Activated CD4-positive, alpha-beta T cell treated with anti-CD3 and anti-CD28 coated beads for 4 hours (primary cell): ENCODE data around the gene RPN2.
"Not testable (repeated sequence)": the region's sequence is repeated elsewhere in the genome, so short reads cannot be mapped to it uniquely, and the experiment has no call there.

Experiments
- DNase-seq, 2 donors: peaks; one replicate each; pipeline ENCODE4 v3.0.0-alpha.2; 2020

RPN2 gene

DNA sequence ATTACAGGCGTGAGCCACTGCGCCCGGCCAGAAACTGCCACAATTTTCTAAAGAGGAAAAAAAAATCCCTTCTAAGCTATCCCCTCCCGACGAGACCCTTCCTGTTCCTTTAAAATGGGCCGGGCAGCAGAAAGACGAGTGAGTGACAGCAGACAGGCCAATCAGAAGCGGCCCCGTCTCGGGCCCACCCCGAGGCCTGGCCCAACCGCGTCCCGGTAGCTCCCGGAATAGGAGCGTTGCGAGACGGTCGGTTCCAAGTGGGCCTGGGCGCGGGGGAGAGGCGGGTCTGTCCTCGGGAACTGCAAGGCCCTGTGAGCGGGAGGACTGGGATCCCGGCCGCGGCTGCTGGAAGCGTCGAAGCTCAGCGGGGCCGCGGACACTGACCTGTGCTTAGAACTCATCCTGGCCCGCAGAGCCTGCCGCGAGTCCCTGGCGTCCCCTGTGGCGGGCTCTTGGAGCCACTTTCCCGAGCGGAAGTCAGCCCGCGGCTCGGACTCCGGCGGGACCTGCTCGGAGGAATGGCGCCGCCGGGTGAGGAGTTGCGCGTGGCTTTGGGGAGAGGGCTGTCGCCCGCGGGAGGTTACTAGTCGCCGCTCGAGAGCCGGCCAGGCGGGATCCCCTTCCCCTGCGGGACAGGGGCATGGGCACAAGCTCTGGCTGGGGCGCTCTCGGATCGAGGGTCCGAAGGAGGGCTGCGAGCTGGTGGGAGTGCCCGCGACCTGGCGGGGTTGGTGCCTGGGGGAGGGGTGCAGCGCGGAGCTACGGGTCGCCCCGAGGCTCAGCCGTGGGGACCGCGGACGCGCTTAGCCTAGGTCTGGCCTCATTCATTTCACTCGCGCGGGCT, at the start of gene RPN2, which contains the start of gene MROH8:
RPN2 (plus strand) TSS at position 492 of the 844 bp plus-strand sequence; CDS start at position 519, 27 bp downstream.
MROH8 (minus strand) TSS at position 710 of the 844 bp plus-strand sequence.
- peak; percentile 91 to 92 for DNase-seq

DNA sequence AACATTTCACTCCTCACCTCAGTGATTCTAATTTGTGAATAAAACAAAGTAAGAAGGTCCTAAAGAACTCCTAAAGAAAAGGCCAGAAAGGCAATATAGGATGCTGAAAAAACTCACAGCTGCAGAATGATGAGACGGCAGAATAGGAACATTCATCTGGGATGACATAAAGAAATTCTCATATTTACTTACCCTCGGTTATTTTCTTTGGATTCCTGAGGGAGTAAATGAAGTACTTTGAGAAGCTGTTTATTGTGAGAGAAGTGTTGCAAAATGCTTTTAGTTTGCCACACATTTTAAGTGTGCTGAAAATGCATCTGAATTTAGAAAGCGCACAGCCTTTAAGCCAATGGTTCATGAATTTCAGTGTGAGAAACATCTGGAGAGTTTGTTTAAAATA, 47.6 kb upstream of the RPN2 start:
- DNase-seq: no peak

DNA sequence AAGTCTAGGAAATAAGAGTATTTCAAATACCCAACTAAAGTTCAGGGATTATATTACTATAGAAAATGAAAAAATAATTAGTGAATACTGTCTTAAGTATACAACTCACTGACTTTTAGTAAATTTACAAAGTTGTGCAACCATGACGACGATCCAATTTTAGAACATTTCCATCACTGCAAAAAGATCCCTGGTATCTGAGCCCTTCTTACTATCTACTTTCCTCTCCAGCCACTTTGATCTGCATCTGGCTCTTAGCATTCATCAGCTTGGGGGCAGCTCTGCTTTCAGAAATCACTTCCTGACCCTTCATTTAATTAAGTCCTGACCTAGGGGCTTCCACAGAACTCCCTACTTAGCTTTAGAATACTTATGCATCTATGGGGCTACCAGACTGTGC, 45.2 kb upstream of the RPN2 start:
- no peak for DNase-seq

DNA sequence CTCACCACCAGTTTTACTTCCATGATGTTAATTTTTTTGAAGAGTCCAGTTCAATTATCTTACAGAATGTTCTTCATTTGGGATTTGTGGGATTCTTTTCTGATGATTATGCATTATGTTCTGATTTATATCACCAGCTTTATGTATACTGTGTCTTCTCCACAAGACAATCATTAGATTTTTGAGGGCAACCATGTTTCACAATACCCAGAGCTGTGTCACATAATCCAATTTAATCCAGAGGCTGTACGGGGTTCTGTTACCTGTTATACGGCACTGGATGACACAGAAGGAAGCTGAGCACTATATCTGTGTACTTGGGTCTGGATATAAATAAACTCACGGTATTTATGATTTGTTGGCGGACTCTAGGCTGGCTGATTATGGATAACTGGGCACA, 41.6 kb upstream of the RPN2 start:
- DNase-seq: no peak

DNA sequence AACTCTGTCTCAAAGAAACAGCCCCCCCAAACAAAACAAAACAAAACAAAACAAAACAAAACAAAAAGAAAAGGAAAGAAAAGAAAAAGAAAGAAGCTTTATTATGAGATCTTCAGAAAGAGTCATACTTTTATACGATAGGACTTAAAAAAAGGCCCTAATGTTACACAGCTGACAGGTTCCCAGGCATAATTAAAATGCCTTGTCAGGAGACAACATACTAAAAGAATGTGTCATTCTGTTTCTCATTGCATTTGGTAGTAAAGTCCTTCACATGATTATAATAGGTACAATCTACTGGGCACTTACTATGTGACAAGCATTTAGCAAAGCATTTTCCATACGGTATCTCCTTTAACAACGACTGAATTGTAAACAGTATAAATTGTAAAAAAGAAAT, 36.4 kb upstream of the RPN2 start:
- no peak for DNase-seq

DNA sequence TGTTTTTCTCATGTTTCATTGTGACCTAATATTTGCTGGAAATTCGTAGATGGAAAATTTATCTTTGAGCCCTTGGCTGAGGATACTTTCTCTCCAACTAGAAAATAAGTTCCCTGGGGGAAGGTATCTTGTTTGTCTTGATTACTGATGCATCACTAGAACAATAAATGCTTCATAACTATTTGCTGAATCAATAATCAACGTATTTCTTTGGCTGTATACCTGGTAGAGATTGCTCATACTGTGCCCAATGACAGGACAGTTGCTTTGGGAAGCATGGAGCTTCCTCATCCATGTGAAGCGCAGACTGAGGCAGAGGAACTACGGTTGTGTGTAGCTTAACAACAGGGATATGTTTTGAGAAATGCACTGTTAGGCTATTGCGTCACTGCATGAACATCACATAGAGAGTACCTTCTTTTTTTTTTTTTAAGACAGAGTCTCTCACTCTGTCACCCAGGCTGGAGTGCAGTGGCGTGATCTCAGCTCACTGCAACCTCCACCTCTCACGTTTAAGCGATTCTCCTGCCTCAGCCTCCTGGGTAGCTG, 34.2 kb upstream of the RPN2 start:
- no peak for DNase-seq

DNA sequence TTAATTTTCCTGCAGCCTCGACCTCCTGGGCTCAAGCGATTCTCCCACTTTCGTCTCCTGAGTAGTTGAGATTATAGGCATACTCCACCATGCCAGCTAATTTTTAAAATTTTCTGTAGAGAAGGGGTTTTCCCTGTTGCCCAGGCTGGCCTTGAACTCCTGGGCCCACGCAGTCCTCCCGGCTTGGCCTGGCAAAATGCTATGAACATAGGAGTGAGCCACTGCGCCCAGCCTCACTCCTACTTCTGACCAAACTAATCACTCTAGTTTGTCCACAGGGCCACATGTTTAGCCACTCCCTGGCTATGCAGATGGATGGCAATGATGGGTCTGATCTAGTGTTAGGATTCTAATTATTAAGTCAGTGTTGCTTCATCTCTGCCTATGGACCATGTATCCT, 31.9 kb upstream of the RPN2 start:
- no peak for DNase-seq

DNA sequence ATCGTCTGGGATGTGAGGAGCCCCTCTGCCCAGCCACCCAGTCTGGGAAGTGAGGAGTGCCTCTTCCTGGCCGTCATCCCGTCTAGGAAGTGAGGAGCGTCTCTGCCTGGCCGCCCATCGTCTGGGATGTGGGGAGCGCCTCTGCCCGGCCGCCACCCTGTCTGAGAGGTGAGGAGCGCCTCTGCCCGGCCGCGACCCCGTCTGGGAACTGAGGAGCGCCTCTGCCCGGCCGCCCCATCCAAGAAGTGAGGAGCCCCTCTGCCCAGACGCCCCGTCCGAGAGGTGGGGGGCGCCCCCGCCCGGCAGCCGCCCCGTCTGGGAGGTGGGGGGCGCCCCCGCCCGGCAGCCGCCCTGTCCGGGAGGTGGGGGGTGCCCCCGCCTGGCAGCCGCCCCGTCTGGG, 28.3 kb upstream of the RPN2 start:
- DNase-seq: not testable (repeated sequence)

DNA sequence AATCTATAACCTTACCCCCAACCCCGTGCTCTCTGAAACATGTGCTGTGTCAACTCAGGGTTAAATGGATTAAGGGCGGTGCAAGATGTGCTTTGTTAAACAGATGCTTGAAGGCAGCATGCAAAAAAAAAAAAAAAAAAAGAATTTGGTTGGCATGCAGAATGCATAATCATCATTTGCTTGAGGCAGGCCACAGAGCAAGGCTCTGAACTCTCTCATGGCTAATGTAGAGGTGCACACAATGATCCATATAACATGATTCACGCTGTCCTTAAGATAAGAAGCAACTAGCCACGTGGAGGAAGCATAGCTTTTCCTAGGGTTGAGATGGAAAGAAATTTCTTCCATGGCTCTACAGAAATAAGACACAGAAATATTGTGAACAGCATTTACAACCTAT, 27.6 kb upstream of the RPN2 start:
- DNase-seq: no peak

DNA sequence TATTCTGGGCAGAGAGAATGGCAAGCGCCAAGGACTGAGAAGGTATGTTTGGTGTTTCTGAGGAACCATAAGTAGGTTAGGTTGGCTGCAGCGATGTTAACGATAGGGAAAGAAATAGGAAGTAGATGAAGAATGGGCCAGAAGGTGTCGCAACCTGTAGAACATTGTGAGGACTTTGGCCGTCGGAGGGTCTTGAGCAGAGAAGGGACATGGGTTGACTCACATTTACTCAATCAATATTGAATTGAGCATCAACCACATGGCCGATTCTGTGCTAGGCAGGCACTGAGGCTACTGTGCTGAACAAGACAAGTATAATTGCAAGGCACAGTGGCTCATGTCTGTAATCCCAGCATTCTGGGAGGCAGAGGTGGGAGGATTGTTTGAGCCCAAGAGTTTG, 26.8 kb upstream of the RPN2 start:
- no peak for DNase-seq

DNA sequence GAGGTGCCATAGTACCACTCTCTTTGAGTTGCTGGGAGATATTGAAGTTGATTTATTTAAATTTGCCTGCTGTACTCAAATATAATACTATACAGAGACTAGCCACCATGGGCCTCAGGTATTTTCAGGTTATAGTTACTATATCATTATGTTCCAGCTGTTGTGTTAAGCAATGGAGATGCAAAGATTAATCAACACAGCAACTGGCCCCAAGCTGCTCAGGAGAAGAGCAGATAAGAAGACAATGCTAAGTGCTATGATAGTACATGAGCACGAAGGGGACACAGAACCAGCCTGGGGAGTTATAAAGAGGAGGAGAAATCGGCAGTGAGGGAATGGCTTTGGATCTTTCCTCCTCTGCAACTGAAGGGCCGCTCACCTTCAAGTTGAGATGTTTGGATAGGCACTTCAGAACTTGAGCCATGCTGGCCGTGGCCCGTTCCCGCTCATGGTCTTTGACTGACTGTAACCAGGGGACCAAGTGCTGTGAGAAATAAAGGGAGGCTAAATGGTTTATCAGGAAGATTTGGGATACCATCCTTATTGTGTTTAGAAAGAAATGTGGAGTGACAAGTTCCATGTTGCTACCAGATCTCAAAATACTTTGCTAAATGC, 24.3 kb upstream of the RPN2 start:
- DNase-seq: no peak

DNA sequence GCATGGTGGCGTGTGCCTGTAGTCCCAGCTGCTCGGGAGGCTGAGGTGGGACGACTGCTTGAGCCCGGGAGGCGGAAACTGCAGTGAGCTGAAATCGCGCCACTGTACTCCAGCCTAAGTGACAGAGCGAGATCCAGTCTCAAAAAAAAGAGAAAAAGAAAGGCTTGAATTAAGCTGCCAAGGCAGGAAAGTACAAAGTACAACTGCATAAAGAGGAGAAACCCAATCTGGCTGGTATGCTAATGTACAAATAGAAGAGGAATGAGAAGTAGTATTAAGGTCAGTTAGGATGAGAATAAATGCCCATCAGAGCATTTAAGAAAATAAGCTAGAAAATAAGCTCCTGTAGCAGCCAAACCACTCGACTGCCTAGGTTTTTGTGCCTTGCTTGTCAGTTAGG, 23.1 kb upstream of the RPN2 start:
- DNase-seq: no peak

DNA sequence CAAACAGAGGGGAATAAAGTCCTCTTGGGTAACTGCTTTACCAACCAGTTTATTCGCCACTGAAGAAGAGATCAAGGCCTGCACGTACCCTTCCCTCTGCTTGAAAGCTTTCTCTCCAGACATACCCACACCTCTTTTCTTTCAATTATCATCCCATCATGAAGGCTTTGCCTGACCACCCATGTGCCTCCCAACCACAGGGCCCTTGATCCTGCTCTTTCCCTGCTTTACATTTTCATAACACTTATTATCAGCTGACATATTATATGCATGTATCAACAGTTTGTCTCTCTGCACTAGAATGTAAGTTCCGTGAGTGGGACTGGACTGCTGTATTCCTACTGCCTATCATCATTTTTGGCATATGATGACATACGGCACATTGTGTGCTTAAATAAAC, 20.9 kb upstream of the RPN2 start:
- DNase-seq: no peak

DNA sequence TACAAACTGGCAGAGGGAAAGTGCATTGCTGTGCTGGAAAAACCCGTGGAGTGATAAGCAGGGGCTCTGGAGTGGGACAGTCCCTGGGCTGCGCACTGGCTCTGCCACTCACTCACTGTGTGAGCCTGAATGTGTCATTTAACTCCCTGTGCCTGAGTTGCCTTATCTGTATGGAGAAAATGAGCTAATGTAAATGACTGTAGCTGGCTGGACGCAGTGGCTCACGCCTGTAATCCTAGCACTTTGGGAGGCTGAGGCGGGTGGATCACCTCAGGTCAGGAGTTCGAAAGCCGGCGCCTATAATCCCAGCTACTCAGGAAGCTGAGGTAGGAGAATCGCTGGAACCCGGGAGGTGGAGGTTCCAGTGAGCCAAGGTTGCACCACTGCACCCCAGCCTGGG, 18.4 kb upstream of the RPN2 start:
- DNase-seq: no peak

DNA sequence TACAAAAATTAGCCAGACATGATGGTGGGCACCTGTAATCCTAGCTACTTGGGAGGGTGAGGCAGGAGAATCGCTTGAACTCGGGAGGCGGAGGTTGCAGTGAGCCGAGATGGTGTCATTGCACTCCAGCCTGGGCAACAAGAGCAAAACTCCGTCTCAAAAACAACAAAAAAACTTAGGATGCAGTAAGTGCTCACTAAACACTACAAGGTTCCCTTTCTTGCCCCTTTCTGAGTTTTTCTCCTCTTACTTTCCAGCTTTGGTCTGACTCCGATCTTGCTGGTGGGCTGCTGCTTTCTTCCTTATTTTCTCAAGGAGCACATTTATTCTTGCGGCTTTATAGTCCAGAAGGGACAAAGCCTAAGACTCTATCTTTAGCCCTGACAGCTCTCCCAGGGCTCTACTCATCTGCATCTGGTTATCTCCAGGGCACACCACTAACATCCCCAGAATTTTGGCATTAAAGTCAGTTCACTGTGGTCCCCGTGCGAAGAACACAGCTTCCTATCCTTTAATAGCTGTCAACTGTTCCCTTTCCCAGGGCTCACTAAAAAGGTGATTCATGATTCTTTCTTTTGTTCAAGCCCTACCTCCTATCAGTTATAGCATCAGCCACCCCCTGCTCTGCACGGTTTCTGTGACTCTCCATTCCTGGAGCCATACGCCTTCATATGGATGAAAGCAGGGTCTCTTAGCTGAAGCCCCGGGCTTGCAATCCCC, 17.1 kb upstream of the RPN2 start:
- no peak for DNase-seq

DNA sequence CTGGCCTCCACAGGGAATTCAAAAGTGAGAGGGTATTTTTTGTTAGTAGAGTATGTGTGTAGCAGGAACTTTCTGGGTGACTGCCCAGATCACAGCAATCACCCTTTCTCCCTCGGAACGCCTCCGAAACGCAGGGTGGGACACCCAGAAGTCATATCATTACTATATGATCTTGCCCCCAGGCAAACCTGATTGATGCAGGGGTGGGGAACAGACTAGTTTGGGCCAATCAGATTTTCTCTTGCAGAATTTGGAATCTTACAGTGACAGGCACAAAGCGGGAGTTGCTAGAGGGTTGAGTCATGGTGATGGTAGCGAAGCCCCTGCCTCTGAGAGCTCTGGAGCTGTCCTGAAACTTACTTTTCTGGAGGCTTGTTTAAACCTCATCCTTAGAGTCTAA, 16.5 kb upstream of the RPN2 start:
- no peak for DNase-seq

DNA sequence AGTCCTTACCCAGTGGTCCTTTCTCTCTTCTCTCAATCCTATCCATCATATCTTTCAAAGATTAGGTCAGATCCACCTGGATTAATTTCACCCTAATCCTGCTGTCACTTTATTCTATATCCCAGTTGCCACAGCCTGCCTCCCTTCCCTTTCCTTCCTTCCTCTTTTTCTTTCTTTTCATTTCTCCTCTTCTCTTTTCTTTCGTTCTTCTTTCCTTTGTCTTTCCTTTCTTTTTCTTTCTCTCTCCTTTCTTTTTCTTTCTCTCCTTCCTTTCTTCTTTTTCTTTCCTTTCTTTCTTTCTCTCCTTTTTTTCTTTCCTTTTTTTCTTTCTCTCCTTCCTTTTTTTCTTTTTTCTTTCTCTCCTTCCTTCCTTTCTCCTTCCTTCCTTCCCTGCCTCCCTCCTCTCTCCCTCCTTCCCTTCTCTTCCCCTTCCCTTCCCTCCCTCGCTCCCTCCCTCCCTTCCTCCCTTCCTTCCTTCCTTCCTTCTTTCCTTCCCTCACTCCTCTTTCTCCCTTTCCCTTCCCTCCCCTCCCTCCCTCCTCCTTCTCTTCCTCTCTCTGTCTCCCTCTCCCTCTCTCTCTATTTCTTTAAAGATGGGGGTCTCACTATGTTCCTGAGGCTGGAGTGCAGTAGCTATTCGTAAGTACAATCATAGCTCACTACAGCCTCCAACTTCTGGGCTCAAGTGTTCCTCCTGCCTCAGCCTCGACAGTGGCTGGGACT, 15.1 kb upstream of the RPN2 start:
- DNase-seq: no peak

DNA sequence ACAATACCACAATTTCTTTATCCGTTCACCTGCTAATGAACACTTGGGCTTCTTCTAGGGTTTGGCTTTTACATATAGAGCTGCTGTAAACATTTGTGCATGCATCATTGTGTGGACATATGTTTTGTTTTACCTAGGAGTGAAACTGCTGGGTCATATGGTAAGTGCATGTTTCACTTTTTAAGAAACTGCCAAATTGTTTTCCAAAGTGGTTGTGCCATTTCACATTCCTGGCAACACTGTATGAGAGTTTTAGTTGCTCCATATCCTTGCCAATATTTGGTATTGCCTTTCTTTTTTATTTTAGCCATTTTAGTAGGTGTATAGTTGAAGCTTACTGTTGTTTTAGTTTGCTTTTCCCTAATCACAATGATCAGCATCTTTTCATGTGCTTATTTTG, 14.1 kb upstream of the RPN2 start:
- DNase-seq: no peak

DNA sequence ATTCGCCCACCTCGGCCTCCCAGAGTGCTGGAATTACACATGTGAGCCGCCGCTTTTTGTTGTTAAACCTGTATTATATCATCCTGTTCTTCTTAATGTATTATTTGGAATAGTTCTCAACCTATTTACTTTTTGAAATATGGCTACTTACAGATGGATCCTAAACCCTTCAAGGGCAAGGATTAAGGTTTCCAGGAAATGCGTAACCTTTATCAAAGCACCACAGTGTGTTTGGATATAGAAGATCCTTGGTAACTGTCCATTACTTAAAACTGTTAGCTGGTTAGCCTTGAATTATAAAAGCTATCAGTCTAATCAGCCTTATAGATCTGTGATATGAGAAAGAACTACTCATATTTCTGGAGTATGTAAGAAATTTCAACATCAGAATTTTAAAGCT, 12.3 kb upstream of the RPN2 start:
- no peak for DNase-seq

DNA sequence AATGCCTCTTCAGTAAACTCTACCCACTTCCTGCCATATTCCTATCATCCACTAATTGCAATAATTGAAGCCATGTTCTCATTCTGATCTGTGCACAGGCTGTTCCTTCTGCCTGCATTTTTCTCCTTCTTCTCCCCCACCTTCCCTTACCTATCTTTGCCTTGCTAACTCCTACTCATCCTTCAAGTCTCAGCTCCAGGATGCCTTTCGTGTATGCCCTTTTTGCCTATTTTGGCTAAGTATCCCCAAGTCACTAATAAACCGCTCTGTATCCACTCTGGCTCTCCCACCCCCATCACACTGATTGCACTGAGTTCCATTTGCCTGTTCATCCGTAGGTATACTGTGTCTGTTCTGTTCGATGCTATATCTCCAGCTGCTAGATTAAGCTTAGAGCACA, 6.3 kb upstream of the RPN2 start:
- DNase-seq: no peak

DNA sequence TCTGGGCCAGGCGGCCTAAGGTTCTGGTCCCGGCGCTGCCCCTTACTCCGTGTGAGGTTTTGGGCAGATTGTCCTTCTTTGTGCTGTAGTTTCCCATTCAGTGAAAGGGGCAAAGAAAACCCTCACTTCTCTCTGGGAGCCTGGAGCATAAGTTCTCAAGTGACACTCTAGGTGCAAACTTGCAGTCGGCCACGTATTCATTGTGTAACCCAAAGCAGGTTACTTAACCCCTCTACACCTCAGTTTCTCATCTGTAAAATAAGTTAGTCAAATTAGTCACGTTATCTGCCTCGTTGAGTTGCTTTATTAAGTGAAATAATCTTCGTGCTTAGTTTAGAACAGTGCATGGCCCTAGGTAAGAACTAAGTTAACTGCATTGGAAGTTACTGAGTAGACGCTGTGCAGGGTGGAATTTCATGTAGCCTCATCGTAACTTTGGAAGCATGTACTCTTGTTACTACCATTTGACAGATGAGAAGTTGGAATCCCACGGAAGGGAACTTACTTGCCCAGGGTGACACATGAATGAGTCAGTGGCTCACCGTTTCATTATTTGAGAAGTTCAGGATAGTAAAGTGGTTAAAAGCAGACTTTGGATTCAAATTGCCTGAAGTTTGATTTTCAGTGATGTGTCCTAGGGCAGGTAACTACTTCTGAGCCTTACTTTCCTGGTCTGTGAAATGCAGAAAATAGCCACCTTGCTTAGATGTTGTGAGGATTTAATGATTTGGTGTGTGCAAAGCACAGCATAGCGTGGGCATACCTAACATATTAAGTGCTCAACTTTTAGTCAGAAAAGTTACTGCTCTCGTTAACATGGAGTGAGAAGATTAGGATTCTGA, 774 bp downstream of the RPN2 start:
- no peak for DNase-seq

DNA sequence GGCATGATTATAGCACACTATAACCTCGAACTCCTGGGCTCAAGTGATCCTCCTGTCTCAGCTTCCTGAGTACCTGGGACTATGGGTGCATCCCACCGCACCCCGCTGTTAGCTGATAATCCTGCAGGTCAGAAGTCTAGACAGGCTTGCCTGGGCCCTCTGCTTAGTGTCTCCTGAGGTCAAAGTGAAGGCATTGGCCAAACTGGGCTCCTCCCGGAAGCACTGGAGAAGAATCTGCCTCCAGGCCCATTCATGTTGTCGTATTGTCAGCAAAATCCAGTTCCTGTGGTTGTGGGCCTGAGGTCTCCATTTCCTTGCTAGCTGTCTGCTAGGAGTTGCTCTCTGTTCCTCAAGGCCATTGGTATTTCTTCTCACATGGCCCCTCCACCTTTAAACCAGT, 6.6 kb downstream of the RPN2 start:
- DNase-seq: no peak
